22Rv1 (cell line): ENCODE data around the gene ARL14.
A peak's percentile ranks its signal among the peaks of the same experiment; 100 is the strongest.

ENCODE experiments used
- H3K27ac ChIP-seq: fragments of 450-650 bp; 2 replicates; pipeline ENCODE4 v1.5.1; 2017
- CTCF ChIP-seq: fragments of 450-650 bp; IDR thresholded peaks from 2 replicates; pipeline ENCODE4 v1.5.1; 2017; ENCODE audit warnings: mild to moderate bottlenecking
- ZFX ChIP-seq: fragments of 450-650 bp; IDR thresholded peaks from 2 replicates; pipeline ENCODE4 v1.6.1; 2017; ENCODE audit warnings: antibody characterized with exemption, borderline replicate concordance

The ARL14 gene

GRCh38 chr3:160720123-160720746 lies 43.3 kb downstream of the ARL14 start:
- peak; percentile 39 for TF ChIP-seq CTCF
- TF ChIP-seq ZFX = no peak
- H3K27ac ChIP-seq = no peak overlapping the region

- TF ChIP-seq CTCF (no peak), ZFX (no peak)
- H3K27ac ChIP-seq = no peak overlapping the region
These were observed 45.4 kb downstream of the ARL14 start for GRCh38 chr3:160722331-160722730.

GRCh38 chr3:160725338-160725737 lies 48.4 kb downstream of the ARL14 start:
- no peak overlapping the region for H3K27ac ChIP-seq
- TF ChIP-seq CTCF (no peak), ZFX (no peak)
